Activated CD4-positive, alpha-beta T cell treated with anti-CD3 and anti-CD28 coated beads, Interleukin-10, Interleukin-2, amounts not matched to agents 100 ng/mL and 50 ng/mL, durations not matched to agents 16 hours and 8 hours (primary cell): Measurements from ENCODE around the gene NXN.
A peak's percentile ranks its signal among the peaks of the same experiment; 100 is the strongest.
"Not testable (repeated sequence)": the region's sequence is repeated elsewhere in the genome, so short reads cannot be mapped to it uniquely, and the experiment has no call there.

Experiments
- DNase-seq: peaks from one replicate; pipeline ENCODE4 v3.0.0-alpha.2; 2020

NXN gene

GRCh38 chr17:752002-752619 is 227.5 kb downstream of the NXN start, which contains the start of gene GEMIN4:
TSS of gene GEMIN4 (minus strand) at chr17:752264. CDS start at chr17:752142, 122 bp downstream.
- DNase-seq = peak; percentile 97

DNA sequence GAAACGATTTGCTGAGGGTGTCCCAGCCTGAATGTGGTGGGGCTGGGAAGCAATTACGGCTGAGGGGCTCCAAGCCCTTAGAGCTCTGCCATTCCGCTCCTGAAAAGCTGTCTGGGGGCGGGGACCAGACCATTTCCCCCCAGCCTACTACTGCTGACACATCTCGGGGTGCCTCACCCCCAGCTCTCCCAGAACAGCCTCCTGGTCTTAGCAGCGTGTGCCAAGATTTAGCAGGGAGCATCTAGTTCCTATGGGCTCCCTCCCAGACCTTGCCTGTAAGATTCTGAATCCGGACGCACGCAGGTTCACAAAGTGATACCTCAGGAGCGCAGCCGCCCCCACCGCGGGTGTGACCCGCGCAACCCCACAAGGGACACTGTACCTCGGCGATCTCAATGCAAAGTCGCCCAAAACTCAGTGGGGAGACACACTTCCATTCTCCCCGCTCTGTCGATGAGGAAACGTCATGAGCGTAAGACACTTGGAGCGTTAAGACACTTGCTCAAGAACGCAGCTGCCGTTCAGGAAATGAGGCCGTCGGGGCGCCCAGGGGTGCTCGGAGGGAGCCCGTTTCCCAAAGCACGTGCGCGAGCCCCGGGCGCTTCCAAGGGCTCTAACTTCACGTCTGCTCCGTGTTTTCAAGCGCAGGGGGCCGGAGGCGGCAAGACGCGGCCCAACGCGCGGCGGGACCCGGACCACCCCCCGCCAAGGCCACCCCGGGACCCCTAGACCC is 228.1 kb downstream of the NXN start:
- DNase-seq = peak; percentile 66

GRCh38 chr17:750431-751037 is 229.0 kb downstream of the NXN start:
- no peak for DNase-seq

DNA sequence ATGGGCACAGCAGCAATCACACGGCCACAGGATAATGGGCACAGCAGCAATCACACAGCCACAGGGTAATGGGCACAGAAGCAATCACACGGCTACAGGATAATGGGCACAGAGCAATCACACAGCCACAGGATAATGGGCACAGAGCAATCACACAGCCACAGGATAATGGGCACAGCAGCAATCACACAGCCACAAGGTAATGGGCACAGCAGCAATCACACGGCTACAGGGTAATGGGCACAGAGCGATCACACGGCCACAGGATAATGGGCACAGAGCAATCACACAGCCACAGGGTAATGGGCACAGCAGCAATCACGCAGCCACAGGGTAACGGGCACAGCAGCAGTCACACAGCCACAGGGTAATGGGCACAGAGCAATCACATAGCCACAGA is 230.2 kb downstream of the NXN start:
- not testable (repeated sequence) for DNase-seq
